B cell (primary cell): Measurements from ENCODE around the gene SLC37A2. TPM values are rescaled to one million over a fixed set of nuclear protein-coding genes. Genes with fewer than 3 reads are reported as not detected.

Experiments used
- ATAC-seq: fragments of 200-7000 bp; cut with Tn5 transposase; one replicate; pipeline ENCODE4 v1.10.0; 2021; ENCODE audit warnings: low read depth, mild to moderate bottlenecking, moderate number of reproducible peaks, moderate library complexity
- CTCF ChIA-PET: fragments of 350-600 bp; sonication (Branson Sonifier 250); formaldehyde crosslinking; loops from one replicate; lab custom pipeline; 2021; ENCODE audit warnings: antibody characterized with exemption, inconsistent platforms; lab: Charles Lee
- POLR2A ChIA-PET: fragments of 350-600 bp; sonication (Branson Sonifier 250); formaldehyde crosslinking; loops from one replicate; lab custom pipeline; 2021; ENCODE audit warnings: antibody characterized with exemption; lab: Charles Lee
- DNase-seq: peaks from one replicate; pipeline ENCODE4 v3.0.0; 2013
- H2AFZ ChIP-seq: 2 replicates; pipeline ENCODE4 v1.6.1; 2012; ENCODE audit warnings: mild to moderate bottlenecking, low read depth, low read length; ENCODE audit not compliant: insufficient read depth, poor library complexity, severe bottlenecking
- H3K27ac ChIP-seq, 2 donors: 1 replicate in 1 of 2; 2 replicates in 1 of 2; pipeline ENCODE4 v1.5.1; 2012 to 2013; ENCODE audit warnings: low read length in 2 of 2, mild to moderate bottlenecking in 2 of 2, moderate library complexity in 1 of 2
- H3K27me3 ChIP-seq, 4 experiments: fragments of 200-600 bp in 1 of 4; sonication (generic) in 1 of 4; replicated peaks in 1 of 4; 1 replicate in 2 of 4; 2 replicates in 2 of 4; pipeline versions ENCODE4 v1.6.1 to v1.7.0; 2013 to 2016; ENCODE audit warnings: low read length in 3 of 4, mild to moderate bottlenecking in 2 of 4, mixed read lengths in 1 of 4, moderate library complexity in 1 of 4; ENCODE audit not compliant: insufficient read depth in 4 of 4, control insufficient read depth in 3 of 4; ENCODE audit errors: control extremely low read depth in 1 of 4
- H3K36me3 ChIP-seq, 2 experiments: replicated peaks in 1 of 2; 1 replicate in 1 of 2; 2 replicates in 1 of 2; pipeline versions ENCODE4 v1.6.1 to v1.7.1; 2013; ENCODE audit warnings: low read length in 1 of 2; ENCODE audit not compliant: insufficient read depth in 2 of 2, control insufficient read depth in 1 of 2; ENCODE audit errors: control extremely low read depth in 1 of 2, extremely low read depth in 1 of 2
- H3K4me1 ChIP-seq, 2 donors: fragments of 200-600 bp in 1 of 2; sonication (generic) in 1 of 2; 1 replicate in 1 of 2; 2 replicates in 1 of 2; pipeline versions ENCODE4 v1.5.1 to v1.6.1; 2013 to 2017; ENCODE audit warnings: low read length in 2 of 2; ENCODE audit not compliant: control insufficient read depth in 2 of 2, insufficient read depth in 2 of 2
- H3K4me2 ChIP-seq: replicated peaks from 2 replicates; pipeline ENCODE3; 2012; ENCODE audit warnings: mild to moderate bottlenecking, low read depth, low read length; ENCODE audit not compliant: poor library complexity, severe bottlenecking
- H3K4me3 ChIP-seq, 5 experiments: fragments of 200-600 bp in 1 of 5; sonication (generic) in 1 of 5; 1 replicate in 3 of 5; 2 replicates in 2 of 5; pipeline versions ENCODE4 v1.5.1 to v1.7.0; 2011 to 2016; ENCODE audit warnings: low read length in 4 of 5, mild to moderate bottlenecking in 4 of 5, low read depth in 2 of 5, control low read depth in 1 of 5, moderate library complexity in 1 of 5; ENCODE audit not compliant: insufficient read depth in 1 of 5; ENCODE audit errors: control extremely low read depth in 1 of 5, extremely low read depth in 1 of 5
- H3K79me2 ChIP-seq: fragments of 200-600 bp; sonication (generic); one replicate; pipeline ENCODE4 v1.6.0; 2016; ENCODE audit warnings: low read length; ENCODE audit not compliant: control insufficient read depth, insufficient read depth
- H3K9ac ChIP-seq: fragments of 200-600 bp; sonication (generic); 2 replicates; pipeline ENCODE4 v1.6.1; 2017; ENCODE audit warnings: mild to moderate bottlenecking, low read length, moderate library complexity
- H3K9me3 ChIP-seq, 3 donors: one replicate each; pipeline versions ENCODE4 v1.6.1 to v1.7.1; 2013; ENCODE audit warnings: low read length in 2 of 3; ENCODE audit not compliant: control insufficient read depth in 2 of 3, insufficient read depth in 1 of 3; ENCODE audit errors: control extremely low read depth in 1 of 3
- H4K20me1 ChIP-seq: 2 replicates; pipeline ENCODE4 v1.6.0; 2012; ENCODE audit warnings: mild to moderate bottlenecking, low read length; ENCODE audit not compliant: insufficient read depth, control insufficient read depth, poor library complexity, severe bottlenecking
- H3K27ac Mint-ChIP-seq: one replicate; pipeline ENCODE4 v1.8.0; 2021; ENCODE audit warnings: mixed read lengths
- H3K27me3 Mint-ChIP-seq: one replicate; pipeline ENCODE4 v1.8.0; 2021; ENCODE audit warnings: mixed read lengths
- H3K4me1 Mint-ChIP-seq: one replicate; pipeline ENCODE4 v1.8.0; 2021; ENCODE audit warnings: mixed read lengths
- H3K4me3 Mint-ChIP-seq: one replicate; pipeline ENCODE4 v1.8.0; 2021; ENCODE audit warnings: mixed read lengths
- H3K9me3 Mint-ChIP-seq: one replicate; pipeline ENCODE4 v1.8.0; 2022; ENCODE audit warnings: mixed read lengths; ENCODE audit not compliant: insufficient read depth
- EZH2 ChIP-seq: IDR thresholded peaks from 2 replicates; pipeline ENCODE4 v1.6.1; 2012; ENCODE audit warnings: borderline replicate concordance, low read depth, mild to moderate bottlenecking, moderate library complexity, low read length; ENCODE audit not compliant: insufficient read depth, poor library complexity, severe bottlenecking
- WGBS: methylation state at CpG from one replicate; pipeline ENCODE4 v1.1.5; 2013; ENCODE audit warnings: missing lambda C conversion rate; ENCODE audit not compliant: insufficient coverage; 5-methylcytosine and 5-hydroxymethylcytosine counted together
- intact Hi-C: fragments of 100-400 bp; cut with micrococcal nuclease; formaldehyde crosslinking; loops from one replicate; pipeline ENCODE4 v1.10.0; 2022
- polyA plus RNA-seq: library from polyadenylated mRNA; depleted of rRNA; stranded (reverse); fragments of >200 nt; gene quantifications from 2 replicates; pipeline ENCODE4 v1.2.3, GENCODE V29; 2012
- total RNA-seq, 2 donors: library from RNA; stranded (reverse); fragments of 120-200 nt in 1 of 2; gene quantifications; 1 replicate in 1 of 2; 2 replicates in 1 of 2; pipeline versions ENCODE4 v1.2.3 to v1.2.4, GENCODE V29; 2013 to 2022
- TF ChIP-seq, protein P1 (sequence below): fragments of 200-600 bp; IDR thresholded peaks from one replicate; pipeline ENCODE4 v1.8.0; 2022; ENCODE audit warnings: antibody characterized with exemption, mild to moderate bottlenecking

Gene SLC37A2
- total and polyA plus RNA-seq, 2 donors (not counting 1 experiment from before 2014, with no cell fraction given), result 7.6 to 27.0 TPM

DNA sequence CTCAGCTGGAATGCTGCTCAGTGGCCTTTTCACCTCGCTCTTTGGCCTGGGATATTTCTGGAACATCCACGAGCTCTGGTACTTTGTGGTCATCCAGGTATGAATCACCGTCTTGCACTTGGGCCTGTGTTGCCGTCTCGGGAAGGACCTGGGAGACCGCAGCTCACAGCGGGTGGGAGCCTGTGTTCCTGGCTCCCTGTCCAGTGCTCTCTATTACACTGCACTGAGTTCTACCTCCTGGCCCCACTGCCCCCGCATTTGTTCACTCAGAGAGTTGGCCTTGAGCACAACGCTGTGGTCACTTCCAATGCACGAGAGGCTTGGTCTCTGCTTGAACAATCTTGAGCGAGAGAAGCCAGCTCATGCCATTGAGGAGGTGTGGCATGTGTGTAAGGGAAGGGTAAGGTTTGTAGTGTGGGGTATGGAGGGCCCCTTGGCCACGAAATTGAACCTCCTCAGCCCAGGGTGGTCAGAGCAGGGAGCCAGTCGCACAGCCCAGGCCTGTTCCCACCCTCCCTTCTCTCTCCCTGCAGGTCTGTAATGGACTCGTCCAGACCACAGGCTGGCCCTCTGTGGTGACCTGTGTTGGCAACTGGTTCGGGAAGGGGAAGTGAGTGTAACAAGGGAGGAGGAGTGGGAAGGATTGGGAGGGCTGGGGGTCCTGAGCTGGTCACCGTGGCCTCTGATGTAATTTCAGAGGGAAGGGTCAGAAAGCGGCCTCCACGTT is 16.2 kb downstream of the SLC37A2 start:
- H3K9ac ChIP-seq, result no peak overlapping the region
- no peak overlapping the region for H3K4me3 ChIP-seq
- no peaks in the 10 kb centered on the region for H4K20me1 ChIP-seq
- H3K79me2 ChIP-seq, result no peaks in the 10 kb centered on the region
- ChIA-PET CTCF (interaction anchor here (0.6 to 1.5 kb wide), 2 partner anchors 12 to 62 kb away, joined by 3 to 5 read pairs; no protein-coding TSS in a partner anchor), POLR2A (no interaction called here)
- H3K4me3 Mint-ChIP-seq, result no peak overlapping the region
- H3K9me3 Mint-ChIP-seq, result no peaks in the 10 kb centered on the region
- H3K36me3 ChIP-seq, result peaks cover 0 to 2% of the 10 kb centered on the region in 2 experiments
- no peaks in the 10 kb centered on the region for H3K9me3 ChIP-seq
- H3K27ac Mint-ChIP-seq, result no peak overlapping the region
- H3K4me1 Mint-ChIP-seq, result peaks cover 3% of the 10 kb centered on the region
- no peak overlapping the region for H2AFZ ChIP-seq
- no peak for TF ChIP-seq EZH2
- TF ChIP-seq, protein P1, sequence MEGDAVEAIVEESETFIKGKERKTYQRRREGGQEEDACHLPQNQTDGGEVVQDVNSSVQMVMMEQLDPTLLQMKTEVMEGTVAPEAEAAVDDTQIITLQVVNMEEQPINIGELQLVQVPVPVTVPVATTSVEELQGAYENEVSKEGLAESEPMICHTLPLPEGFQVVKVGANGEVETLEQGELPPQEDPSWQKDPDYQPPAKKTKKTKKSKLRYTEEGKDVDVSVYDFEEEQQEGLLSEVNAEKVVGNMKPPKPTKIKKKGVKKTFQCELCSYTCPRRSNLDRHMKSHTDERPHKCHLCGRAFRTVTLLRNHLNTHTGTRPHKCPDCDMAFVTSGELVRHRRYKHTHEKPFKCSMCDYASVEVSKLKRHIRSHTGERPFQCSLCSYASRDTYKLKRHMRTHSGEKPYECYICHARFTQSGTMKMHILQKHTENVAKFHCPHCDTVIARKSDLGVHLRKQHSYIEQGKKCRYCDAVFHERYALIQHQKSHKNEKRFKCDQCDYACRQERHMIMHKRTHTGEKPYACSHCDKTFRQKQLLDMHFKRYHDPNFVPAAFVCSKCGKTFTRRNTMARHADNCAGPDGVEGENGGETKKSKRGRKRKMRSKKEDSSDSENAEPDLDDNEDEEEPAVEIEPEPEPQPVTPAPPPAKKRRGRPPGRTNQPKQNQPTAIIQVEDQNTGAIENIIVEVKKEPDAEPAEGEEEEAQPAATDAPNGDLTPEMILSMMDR, result no peak
- H3K27ac ChIP-seq, result no peak overlapping the region
- H3K4me2 ChIP-seq, result no peak overlapping the region
- 86% methylated on average over 16 of the region's 18 CpGs for WGBS
- no peak for ATAC-seq
- peaks cover under 1 to 9% of the 10 kb centered on the region in 2 donors for H3K4me1 ChIP-seq
- no peaks in the 10 kb centered on the region for H3K27me3 ChIP-seq
- DNase-seq, result no peak
- intact Hi-C loops, result loop anchor here (10.0 kb wide), 1 partner anchor 485 kb away; the partner anchor contains the start of gene EI24
- no peaks in the 10 kb centered on the region for H3K27me3 Mint-ChIP-seq

DNA sequence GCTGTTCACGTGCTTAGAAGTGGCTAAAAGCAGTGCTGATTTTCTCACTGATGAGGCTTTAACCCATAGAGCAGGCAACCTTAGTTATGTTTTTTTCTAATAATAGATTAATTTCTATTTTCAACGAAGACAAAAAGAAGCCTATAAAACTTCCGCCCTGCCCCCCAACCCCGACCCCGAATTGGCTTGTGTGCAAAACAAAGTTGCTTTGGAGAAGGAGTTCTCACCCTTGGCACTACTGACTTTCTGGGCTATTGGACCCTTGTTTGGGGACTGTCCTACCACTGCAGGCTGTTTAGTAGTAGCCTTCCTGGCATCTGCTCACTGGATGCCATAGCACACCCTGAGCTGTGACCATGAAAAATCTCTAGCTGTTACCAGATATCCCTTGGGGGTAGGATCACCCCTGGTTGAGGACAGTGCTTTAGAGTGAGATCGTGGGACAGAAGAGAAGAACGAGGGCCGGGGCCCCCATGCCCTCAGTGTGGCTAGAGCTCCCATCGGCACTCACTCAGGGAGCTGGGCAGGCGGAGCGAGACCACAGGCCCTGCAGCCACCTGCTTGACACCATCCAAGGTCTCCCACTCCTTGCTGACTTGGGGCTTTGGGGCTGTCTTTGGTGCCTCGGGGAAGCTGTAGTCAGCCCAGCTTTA is 16.9 kb downstream of the SLC37A2 start:
- no peak overlapping the region for H3K9ac ChIP-seq
- POLR2A ChIA-PET, result no interaction called here
- CTCF ChIA-PET, result no interaction called here
- TF ChIP-seq EZH2, result no peak
- TF ChIP-seq, protein P1, result no peak
- no peak for ATAC-seq
- no peak overlapping the region for H3K27ac ChIP-seq
- Mint-ChIP-seq H3K27me3 (no peaks in the 10 kb centered on the region), H3K4me1 (no peaks in the 10 kb centered on the region), H3K9me3 (no peaks in the 10 kb centered on the region), H3K4me3 (no peak overlapping the region), H3K27ac (no peak overlapping the region)
- intact Hi-C loops, result loop anchor here (10.0 kb wide), 1 partner anchor 485 kb away; the partner anchor contains the start of gene EI24
- H3K4me2 ChIP-seq, result no peak overlapping the region
- no peaks in the 10 kb centered on the region for H3K79me2 ChIP-seq
- H3K27me3 ChIP-seq, result no peaks in the 10 kb centered on the region
- WGBS, result 100% methylated on average over 8 of the region's 12 CpGs
- no peaks in the 10 kb centered on the region for H3K9me3 ChIP-seq
- H4K20me1 ChIP-seq, result no peaks in the 10 kb centered on the region
- peaks cover 0 to 2% of the 10 kb centered on the region in 2 experiments for H3K36me3 ChIP-seq
- DNase-seq, result no peak
- no peak overlapping the region for H3K4me3 ChIP-seq
- H3K4me1 ChIP-seq, result peaks cover 0 to 3% of the 10 kb centered on the region in 2 donors
- H2AFZ ChIP-seq, result no peak overlapping the region
